H1 (cell line): Measurements from ENCODE around the gene FAM3B. TPM values are rescaled to one million over a fixed set of nuclear protein-coding genes. Genes with fewer than 3 reads are reported as not detected.

Source experiments
- CHD7 ChIP-seq: fragments of 300-600 bp; sonication (generic); IDR thresholded peaks from 2 replicates; pipeline ENCODE4 v1.7.1; 2012; ENCODE audit warnings: low read length, moderate library complexity, mild to moderate bottlenecking, inconsistent platforms; ENCODE audit not compliant: insufficient replicate concordance
- ZNF274 ChIP-seq: IDR thresholded peaks from 2 replicates; pipeline ENCODE4 v1.7.0; 2012; ENCODE audit warnings: low read length, borderline replicate concordance; ENCODE audit errors: extremely low read depth
- polyA plus RNA-seq, 7 experiments: library from polyadenylated mRNA; depleted of rRNA in 3 of 7; stranded (reverse) in 5 of 7; unstranded in 2 of 7; fragments of >200 nt in 5 of 7; fragments of 200-250 nt in 2 of 7; gene quantifications; 1 replicate in 5 of 7; 2 replicates in 1 of 7; 4 replicates in 1 of 7; pipeline versions ENCODE4 v1.2.1 to v1.2.3, GENCODE V29; 2011 to 2013; ENCODE audit warnings: missing spikeins in 2 of 7, mixed read lengths in 2 of 7
- total RNA-seq: library from RNA; stranded (reverse); fragmentation: NEBNext Ultra II Directional; extraction: Animal tissue kit (Norgen Biotek cat#: 25700); gene quantifications from 2 replicates; pipeline ENCODE4 v1.2.1, GENCODE V29; 2021

FAM3B gene
- total and polyA plus RNA-seq, 2 of the 8 experiments (the other 6 are each of a cell fraction or from before 2014, with no cell fraction given), result 2.0 TPM

GRCh38 chr21:41290106-41290799 is 26.3 kb upstream of the FAM3B start (continued):
- no peak for TF ChIP-seq ZNF274
- TF ChIP-seq CHD7, result no peak
